Stimulated activated CD8-positive, alpha-beta memory T cell treated with anti-CD3 and anti-CD28 coated beads, Interleukin-4, amount 100 ng/mL, for 4 hours (primary cell): ENCODE results near the gene ZNF630.
A peak's percentile ranks its signal among the peaks of the same experiment; 100 is the strongest.
"Not testable (repeated sequence)": the region's sequence is repeated elsewhere in the genome, so short reads cannot be mapped to it uniquely, and the experiment has no call there.

ENCODE experiments used
- DNase-seq, 2 donors: peaks; one replicate each; pipeline ENCODE4 v3.0.0-alpha.2; 2020; ENCODE audit warnings: low read depth in 2 of 2, low spot score in 1 of 2

The ZNF630 gene

DNA sequence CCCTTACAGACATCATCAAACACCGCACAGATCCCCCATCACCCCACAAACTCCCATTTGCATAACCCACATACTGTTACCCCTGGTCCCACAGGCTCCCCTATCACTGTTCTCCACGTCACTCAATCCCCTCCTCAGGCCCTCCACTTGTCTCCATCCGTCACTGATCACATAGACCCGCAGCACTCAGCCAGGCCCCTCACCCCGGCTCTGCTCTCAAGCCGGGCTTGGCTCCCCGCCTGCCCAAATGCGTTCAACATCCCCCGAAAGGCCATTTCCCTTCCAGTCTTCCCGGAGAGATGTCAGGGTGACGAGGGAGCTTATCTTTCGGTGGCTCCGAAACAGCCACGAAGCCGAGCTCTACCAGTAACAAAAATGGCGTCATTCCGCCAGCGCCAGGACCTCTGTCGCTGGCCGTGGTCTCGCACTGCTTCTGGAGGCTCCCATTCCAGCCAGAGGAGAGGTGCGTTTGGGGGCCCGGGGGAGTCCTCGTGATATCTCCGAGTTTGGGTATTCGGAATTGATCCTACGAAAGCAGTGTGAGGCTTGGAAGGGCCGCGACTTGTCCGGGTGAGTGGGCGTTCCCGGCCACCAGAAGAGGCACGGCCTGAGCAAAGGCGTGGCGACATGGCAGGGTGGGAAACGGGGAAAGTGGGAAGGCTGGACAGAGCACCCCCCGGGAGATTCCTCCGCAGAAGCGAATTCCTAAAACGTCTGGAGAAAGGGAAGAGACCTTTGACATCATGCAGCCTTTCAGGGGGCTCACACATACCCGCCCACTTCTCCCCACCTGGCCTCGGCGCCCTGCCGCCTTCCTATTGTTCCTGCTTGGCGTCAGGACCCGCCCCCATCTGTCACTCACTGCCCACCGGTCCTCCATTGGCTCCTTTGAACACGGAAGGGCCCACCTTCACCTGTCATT, at the start of gene ZNF630:
Gene ZNF630, minus strand, starts transcription at position 577 of the 922 bp plus-strand sequence. CDS start 4,754 bp downstream, outside the sequence.
- DNase-seq = peak in 1 of 2 donors; percentile 44

GRCh38 chrX:48107717-48108116, 36.3 kb upstream of the ZNF630 start:
- DNase-seq = no peak

- no peak for DNase-seq
Observed at GRCh38 chrX:48102874-48103374, 31.5 kb upstream of the ZNF630 start.

DNA sequence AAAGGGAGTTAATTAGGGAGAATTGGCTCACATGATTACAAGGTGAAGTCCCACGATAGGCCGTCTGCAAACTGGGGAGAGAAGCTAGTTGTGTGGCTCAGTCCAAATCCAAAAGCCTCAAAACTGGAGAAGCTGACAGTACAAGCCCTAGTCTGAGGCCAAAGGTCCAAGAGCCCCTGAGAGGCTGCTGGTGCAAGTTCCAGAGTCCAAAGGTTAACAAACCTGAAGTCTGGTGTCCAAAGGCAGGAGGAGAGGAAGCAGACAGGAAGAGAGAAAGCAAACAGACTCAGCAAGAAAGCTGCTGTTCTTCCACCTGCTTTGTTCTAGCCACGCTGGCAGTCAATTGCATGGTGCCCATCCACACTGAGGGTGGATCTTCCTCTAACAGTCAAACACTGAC, 30.0 kb upstream of the ZNF630 start:
- DNase-seq = no peak

DNA sequence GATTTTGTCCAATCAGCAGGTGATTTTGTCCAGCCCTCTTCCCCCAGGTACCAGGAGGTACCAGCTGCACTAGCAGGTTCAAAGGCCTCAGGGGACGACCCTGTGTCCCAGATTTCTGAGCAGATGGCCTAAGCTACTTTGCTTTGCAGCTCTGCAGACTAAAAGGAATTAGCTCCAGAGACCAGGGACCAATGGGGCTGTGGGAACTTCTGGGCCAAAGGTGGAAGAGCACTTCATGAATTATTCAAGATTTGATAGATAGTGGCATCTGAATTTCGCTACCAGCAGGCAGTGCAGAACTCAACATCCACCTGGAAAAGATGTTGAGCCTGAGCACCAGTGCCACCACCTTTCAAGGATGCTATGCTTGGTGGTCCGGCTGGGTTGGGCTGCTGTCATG, 21.1 kb upstream of the ZNF630 start:
- not testable (repeated sequence) for DNase-seq

- no peak for DNase-seq
Observed at GRCh38 chrX:48090123-48090522, 18.7 kb upstream of the ZNF630 start.

GRCh38 chrX:48086082-48086481, 14.6 kb upstream of the ZNF630 start:
- DNase-seq = no peak

DNA sequence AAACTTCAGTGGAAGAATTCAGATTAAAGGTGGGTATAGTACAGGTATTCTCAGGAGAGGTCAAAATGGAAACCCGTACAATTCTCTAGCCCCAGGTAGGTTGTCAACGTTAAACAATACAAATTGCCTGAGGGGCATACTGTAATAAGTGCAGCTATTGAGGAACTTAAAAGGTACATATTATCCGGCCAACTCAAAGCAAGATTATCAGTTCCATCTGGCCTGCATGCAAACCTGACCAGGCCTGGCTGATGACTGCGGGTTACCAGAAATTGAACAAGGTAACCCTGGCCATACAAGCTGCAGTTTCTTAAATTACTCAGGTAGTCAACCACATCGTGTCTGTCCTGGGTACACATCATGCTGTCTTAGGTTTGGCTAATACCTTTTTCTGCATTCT, 12.3 kb upstream of the ZNF630 start:
- no peak for DNase-seq

DNA sequence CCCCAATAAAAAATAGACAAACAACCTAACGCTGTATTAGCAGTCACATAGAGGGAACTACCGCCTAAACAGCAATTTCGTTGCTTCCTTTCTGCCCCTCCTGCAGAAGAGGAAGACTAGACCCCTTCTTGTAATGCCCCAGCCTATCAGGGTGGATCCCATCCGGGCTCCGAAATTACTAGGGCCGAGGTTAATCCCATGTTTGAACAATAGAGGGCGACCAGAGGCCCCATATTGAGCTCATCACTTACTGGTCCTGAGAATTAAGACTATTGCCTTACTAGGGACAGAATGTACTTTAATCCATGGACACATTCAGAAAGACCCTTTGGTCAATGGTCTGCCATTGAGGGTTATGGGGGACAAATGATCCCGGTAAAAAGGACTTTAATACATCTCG, 11.8 kb upstream of the ZNF630 start:
- DNase-seq = no peak

DNA sequence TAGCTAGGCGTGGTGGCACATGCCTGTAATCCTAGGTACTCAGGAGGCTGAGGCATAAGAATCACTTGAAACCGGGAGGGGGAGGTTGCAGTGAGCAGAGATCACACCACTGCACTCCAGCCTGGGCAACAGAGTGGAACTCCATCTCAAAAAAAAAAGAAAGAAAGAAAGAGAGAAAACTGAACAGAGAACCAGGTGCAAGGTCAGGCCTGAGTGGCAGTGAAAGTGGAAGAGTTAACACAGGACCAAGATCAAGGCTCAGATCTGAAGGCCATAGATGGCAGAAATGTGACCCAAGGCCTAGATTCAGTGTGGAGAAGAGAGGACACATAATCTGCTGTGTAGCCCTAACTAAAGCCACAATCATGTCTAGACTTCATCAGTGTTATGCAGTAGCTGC, 4.9 kb upstream of the ZNF630 start:
- DNase-seq = no peak

GRCh38 chrX:48071986-48072605, 656 bp upstream of the ZNF630 start:
- no peak for DNase-seq

DNA sequence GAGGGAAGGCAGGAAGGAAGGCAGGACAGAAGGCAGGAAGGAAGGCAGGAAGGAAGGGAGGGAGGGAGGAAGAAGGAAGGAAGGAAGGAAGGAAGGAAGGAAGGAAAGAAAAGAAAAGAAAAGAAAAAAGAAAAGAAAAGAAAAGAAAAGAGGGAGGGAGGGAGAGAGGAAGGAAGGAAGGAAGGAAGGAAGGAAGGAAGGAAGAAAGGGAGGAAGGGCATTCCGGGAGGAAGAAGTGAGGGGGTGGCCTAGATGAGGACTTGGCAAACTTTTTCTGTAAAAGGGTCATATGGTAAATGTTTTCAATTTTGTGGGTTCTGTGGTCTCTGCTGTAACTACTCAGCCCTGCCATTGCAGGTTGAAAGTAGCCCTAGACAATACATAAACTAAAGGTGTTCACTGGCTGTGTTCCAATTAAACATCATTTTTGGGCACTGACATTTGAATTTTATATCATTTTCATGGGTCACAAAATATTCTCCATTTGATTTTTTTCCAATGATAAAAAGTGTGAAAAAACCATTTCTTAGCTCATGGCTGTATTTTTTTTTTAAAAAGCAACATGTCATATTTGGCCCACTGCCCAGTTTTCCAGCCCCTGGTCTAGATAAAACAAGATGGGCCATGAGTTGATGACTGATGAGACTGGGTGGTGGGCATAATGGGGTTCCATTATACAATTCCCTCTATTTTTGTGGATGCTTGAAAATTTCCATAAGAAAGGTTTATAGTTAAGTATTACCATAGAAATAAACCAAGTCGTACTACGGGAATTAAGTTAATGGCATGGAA, 3.1 kb downstream of the ZNF630 start:
- DNase-seq = no peak

GRCh38 chrX:48064261-48064660, 7.2 kb downstream of the ZNF630 start:
- DNase-seq = no peak

DNA sequence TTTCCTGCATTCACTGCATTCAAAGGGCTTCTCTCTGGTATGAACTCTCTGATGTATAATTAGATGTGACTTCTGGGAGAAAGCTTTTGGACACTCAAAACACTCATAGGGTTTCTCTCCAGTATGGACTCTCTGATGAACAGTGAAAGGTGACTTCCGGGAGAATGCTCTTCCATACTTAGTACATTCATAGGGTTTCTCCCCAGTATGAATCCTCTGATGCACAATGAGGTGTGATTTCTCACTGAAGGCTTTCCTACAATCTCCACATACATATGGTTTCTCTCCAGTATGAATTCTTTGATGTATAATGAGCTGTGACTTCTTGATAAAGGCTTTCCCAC, 12.2 kb downstream of the ZNF630 start:
- no peak for DNase-seq

DNA sequence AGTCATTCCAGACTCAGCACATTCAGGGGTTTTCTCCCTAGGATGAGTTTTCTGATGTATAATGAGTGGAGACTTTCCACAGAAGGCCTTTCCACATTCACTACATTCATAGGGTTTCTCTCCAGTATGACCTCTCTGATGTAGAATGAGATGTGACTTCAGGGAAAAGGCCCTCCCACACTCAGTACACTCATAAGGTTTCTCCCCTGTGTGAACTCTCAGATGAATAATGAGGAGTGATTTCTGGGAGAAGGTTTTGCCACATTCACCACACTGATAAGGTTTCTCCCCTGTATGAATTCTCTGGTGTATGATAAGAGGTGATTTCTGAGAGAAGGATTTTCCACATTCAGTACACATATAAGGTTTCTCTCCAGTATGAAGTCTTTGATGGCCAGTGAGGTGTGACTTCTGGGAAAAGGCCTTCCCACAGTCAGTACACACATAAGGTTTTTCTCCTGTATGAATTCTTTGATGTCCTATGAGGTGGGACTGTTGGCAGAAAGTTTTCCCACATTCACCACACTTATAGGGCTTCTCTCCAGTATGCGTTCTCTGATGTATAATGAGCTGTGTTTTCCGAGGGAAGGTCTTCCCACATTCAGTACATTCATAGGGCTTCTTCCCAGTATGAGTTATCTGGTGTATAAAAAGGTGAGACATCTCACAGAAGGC, 12.7 kb downstream of the ZNF630 start:
- no peak for DNase-seq

DNA sequence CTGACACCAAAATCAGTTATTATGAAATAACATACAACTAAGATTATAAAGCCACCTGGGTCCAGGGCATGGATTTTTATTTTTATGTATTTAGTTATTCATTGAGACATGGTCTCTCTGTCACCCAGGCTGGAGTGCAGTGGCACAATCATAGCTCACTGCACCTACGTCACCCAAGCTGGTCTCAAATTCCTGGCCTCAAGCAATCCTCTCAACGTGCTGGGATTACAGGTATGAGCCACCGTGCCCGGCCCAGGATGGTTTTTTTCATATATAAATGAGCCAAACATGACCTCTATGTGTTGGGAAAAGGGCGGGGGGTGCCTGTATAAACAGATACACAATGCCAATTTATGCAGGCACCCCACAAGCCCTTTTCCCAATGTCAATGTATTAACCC, 24.6 kb downstream of the ZNF630 start:
- no peak for DNase-seq

GRCh38 chrX:48045410-48046311, 25.8 kb downstream of the ZNF630 start:
- no peak for DNase-seq

- DNase-seq = no peak
Observed at GRCh38 chrX:48043056-48043455, 28.4 kb downstream of the ZNF630 start.

DNA sequence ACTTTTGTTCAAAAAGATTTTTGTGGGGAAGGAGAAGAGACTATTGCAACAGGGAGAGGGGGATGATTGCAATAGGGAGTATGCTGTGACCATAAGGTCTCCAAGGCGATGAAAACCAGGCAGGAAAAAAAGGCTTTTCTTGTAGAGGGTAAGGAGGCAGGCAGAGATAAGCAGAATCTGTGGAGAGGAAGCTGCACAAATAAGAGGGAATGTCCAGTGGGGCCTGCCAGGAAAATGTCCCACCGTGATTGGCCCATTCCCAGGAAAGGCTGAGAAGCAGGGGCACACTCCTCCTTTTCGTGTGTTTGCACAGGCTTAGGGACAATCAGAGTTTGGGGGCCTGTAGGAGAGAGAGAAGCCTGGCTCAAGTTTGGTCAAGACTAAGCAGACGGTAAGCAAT, 35.5 kb downstream of the ZNF630 start:
- no peak for DNase-seq

DNA sequence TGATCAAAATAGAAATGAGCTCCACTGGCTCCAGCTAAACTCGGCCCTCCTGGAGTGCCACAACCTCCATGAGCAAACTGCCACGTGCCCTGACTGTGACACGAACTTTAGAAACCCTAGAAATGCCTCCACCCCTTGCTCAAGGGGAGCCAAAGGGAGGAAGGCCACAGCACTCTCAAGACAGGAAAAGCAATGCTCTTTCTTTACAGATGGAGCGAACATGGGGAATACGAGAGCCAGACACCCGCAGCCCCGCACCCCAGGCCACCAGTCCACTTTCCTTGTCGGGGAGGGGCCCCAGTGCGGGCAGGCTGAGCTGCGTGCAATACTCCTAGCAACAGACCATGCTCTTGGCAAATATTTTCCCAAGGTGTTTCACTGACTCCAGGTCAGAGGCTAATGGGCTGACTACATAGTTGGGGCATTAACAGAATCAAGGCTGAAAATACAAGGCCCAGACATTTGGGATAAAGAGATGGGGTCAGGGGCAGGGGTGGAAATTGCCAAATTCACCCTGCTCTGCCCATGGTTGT, 40.7 kb downstream of the ZNF630 start:
- DNase-seq = not testable (repeated sequence)
